Measurements from ENCODE around the gene GLIPR2.

GLIPR2 gene

DNA sequence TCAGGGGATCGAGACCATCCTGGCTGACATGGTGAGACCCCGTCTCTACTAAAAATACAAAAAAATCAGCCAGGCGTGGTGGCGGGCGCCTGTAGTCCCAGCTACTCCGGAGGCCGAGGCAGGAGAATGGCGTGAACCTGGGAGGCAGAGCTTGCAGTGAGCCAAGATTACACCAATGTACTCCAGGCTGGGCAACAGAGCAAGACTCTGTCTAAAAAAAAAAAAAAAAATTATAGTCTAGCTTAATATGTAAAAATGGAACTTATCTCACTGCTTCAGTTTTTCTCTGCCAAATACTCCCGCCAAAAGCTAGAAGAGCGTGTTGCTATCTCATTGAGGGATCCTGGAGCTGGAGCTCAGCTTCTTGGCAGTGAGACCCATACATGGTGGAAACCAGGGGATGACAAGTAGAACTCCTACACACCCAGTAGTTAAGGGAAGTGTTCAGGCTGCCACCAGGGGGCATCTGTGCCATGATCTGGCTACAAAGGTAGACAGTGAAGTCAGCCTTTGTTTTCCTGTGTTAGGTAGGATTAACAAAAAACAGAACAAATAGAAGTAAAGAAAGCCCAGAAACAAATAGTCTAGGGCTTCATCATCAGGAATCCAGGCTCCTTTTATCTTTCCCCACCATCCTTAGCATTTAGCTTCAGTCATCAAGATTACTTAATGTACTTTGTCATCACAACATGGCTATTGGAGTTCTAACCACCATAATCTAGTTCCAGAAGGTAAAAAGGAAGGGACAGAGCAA is 33.6 kb upstream of the GLIPR2 start:
- Histone ChIP-seq H3K4me3 (ENCODE audit: low read length) (no peak overlapping the region), H3K9me3 (ENCODE audit: control insufficient read depth, low read length) (no peaks in the 10 kb centered on the region), H3K9ac (ENCODE audit: low read length) (peak overlapping the region; percentile 30), H3K36me3 (ENCODE audit: control insufficient read depth, insufficient read depth, low read length, severe bottlenecking) (peaks cover 14% of the 10 kb centered on the region), H3K4me1 (ENCODE audit: control insufficient read depth, insufficient read depth, low read length) (peaks cover 37% of the 10 kb centered on the region), H3K27me3 (replicated peaks; ENCODE audit: control insufficient read depth, insufficient read depth, low read length) (no peaks in the 10 kb centered on the region)
- peak; percentile 69 for DNase-seq (ENCODE audit: low read depth)

DNA sequence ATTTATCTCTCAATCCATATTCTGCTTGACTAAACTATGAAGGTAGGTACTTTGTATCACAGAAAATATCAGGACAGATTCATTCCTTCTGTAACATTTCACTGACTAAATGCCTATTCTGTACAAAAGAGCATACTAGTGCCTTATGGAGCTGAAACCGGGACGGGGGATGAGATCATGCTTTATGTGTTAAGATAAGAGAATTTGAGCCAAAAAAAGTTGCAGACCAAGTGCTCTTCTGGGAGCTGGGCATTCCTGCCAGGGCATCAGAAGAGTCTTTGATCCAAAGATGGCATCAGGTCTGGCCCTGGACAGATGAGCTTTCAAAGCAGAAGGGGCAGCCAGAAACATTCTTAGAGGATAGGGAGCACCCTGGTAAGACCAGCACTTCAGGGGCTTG is 27.5 kb upstream of the GLIPR2 start:
- Histone ChIP-seq H3K36me3 (ENCODE audit: control insufficient read depth, insufficient read depth, low read length, severe bottlenecking) (peaks cover 67% of the 10 kb centered on the region), H3K27me3 (replicated peaks; ENCODE audit: control insufficient read depth, insufficient read depth, low read length) (no peaks in the 10 kb centered on the region), H3K4me3 (ENCODE audit: low read length) (no peak overlapping the region), H3K9me3 (ENCODE audit: control insufficient read depth, low read length) (no peaks in the 10 kb centered on the region), H3K9ac (ENCODE audit: low read length) (peak overlapping the region; percentile 39), H3K4me1 (ENCODE audit: control insufficient read depth, insufficient read depth, low read length) (peaks cover 13% of the 10 kb centered on the region)
- no peak for DNase-seq (ENCODE audit: low read depth)

DNA sequence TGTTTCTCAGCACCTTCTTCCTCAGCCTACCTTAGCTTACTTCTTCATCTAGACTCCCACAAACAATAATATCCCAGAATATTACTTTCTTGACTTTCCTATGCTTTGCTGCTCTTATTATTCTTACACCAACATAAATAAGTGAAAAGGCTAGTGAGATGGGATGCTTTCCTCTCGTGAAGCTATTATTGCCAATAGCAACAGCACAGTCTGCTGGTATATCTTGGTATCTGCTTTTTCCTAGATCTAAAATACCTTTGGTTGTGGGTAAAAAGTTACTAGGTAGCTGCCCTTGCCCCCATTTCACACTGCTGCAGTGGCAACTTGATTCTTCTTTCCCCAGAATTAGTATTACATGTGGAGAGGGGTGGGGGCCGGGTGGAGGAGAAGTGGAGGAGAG is 26.1 kb upstream of the GLIPR2 start:
- Histone ChIP-seq H3K27me3 (replicated peaks; ENCODE audit: control insufficient read depth, insufficient read depth, low read length) (no peaks in the 10 kb centered on the region), H3K36me3 (ENCODE audit: control insufficient read depth, insufficient read depth, low read length, severe bottlenecking) (peaks cover 65% of the 10 kb centered on the region), H3K9me3 (ENCODE audit: control insufficient read depth, low read length) (no peaks in the 10 kb centered on the region), H3K4me3 (ENCODE audit: low read length) (no peak overlapping the region), H3K4me1 (ENCODE audit: control insufficient read depth, insufficient read depth, low read length) (peaks cover 10% of the 10 kb centered on the region), H3K9ac (ENCODE audit: low read length) (no peak overlapping the region)
- no peak for DNase-seq (ENCODE audit: low read depth)

DNA sequence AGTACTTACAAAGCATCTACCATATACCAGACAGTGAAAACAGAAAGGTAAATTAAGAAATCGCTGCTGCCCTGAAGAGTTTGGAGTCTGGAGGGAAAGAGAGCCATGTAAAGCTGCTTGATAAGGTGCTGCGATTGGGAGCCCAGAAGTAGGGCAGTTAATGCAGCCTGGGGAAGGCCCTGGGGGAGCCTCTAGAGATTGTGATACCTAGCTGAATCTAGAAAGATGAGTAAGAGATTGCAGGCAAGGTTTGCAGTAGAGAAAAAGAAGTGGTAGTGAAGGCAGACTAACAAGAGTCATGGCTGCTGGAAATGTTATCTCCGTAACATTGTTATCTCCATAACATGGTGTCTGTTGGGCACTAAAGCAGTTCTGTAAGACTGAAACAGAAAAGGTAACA is 24.0 kb upstream of the GLIPR2 start:
- Histone ChIP-seq H3K4me3 (ENCODE audit: low read length) (no peak overlapping the region), H3K9ac (ENCODE audit: low read length) (no peak overlapping the region), H3K27me3 (replicated peaks; ENCODE audit: control insufficient read depth, insufficient read depth, low read length) (no peaks in the 10 kb centered on the region), H3K36me3 (ENCODE audit: control insufficient read depth, insufficient read depth, low read length, severe bottlenecking) (peaks cover 70% of the 10 kb centered on the region), H3K9me3 (ENCODE audit: control insufficient read depth, low read length) (no peaks in the 10 kb centered on the region), H3K4me1 (ENCODE audit: control insufficient read depth, insufficient read depth, low read length) (peaks cover 10% of the 10 kb centered on the region)
- DNase-seq (ENCODE audit: low read depth): no peak

DNA sequence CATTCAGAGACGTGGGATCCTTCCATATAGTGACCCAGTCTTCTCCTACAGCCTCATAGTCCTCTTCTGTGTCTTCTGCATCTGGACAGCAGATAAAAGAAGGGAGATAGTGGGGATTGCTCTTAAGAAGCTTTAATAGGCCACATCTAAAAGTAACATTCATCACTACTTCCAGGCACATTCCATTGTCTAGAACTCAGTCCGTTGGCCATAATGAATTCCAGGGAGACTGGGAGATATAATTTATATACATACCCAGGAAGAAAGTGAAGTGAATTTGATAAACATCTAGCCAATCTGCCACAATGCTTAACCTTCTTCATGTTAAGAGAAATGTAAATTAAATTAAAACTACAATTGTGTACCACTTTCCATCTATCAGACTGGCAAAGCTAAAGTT is 22.5 kb upstream of the GLIPR2 start:
- Histone ChIP-seq H3K27me3 (replicated peaks; ENCODE audit: control insufficient read depth, insufficient read depth, low read length) (no peaks in the 10 kb centered on the region), H3K9ac (ENCODE audit: low read length) (no peak overlapping the region), H3K36me3 (ENCODE audit: control insufficient read depth, insufficient read depth, low read length, severe bottlenecking) (peaks cover 68% of the 10 kb centered on the region), H3K4me3 (ENCODE audit: low read length) (no peak overlapping the region), H3K4me1 (ENCODE audit: control insufficient read depth, insufficient read depth, low read length) (peaks cover 3% of the 10 kb centered on the region), H3K9me3 (ENCODE audit: control insufficient read depth, low read length) (no peaks in the 10 kb centered on the region)
- no peak for DNase-seq (ENCODE audit: low read depth)

DNA sequence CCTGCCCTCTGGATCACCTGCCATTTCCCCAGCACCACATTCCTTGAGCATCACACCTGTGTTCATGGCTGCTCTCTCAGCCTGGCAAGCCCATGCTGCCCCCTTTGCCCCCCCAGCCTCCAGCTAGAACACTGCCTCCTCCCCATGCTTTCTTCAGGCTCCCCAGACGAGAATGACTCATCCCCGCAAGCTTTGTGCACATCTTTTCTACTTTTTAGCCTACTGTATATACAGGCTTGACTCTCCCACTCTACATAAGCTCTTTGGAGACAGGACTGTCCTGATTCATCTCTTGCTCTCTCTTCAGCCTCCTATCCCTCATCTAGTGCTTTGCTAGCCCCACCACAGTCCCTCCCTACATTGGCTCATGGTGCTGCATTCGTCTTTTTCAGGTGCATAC is 19.9 kb upstream of the GLIPR2 start:
- Histone ChIP-seq H3K27me3 (replicated peaks; ENCODE audit: control insufficient read depth, insufficient read depth, low read length) (no peaks in the 10 kb centered on the region), H3K9ac (ENCODE audit: low read length) (no peak overlapping the region), H3K36me3 (ENCODE audit: control insufficient read depth, insufficient read depth, low read length, severe bottlenecking) (peaks cover 73% of the 10 kb centered on the region), H3K4me3 (ENCODE audit: low read length) (no peak overlapping the region), H3K4me1 (ENCODE audit: control insufficient read depth, insufficient read depth, low read length) (no peaks in the 10 kb centered on the region), H3K9me3 (ENCODE audit: control insufficient read depth, low read length) (no peaks in the 10 kb centered on the region)
- no peak for DNase-seq (ENCODE audit: low read depth)

DNA sequence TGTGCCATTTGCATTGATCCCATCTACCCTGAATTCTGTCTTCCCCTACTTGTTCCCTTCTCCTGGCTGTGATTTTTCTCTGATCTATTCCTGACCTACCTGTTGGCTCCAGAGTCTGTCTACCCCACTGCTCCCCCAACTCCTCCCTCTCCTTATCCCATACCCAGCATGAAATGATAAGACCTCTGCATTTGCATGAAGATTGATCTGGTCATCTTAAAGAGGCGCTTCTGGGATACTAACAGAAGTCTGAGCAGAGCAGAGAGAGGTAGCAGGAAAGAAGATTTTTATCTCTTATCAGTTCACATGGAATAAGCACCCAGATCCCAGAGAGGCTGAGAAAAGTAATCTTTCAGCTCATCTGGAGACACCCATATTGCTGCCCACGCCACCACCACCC is 18.3 kb upstream of the GLIPR2 start:
- peaks cover 74% of the 10 kb centered on the region for H3K36me3 ChIP-seq (ENCODE audit: control insufficient read depth, insufficient read depth, low read length, severe bottlenecking)
- DNase-seq (ENCODE audit: low read depth): no peak
- no peaks in the 10 kb centered on the region for H3K9me3 ChIP-seq (ENCODE audit: control insufficient read depth, low read length)
- H3K27me3 ChIP-seq (replicated peaks; ENCODE audit: control insufficient read depth, insufficient read depth, low read length): no peaks in the 10 kb centered on the region
- no peak overlapping the region for H3K4me3 ChIP-seq (ENCODE audit: low read length)
- H3K9ac ChIP-seq (ENCODE audit: low read length): no peak overlapping the region
- H3K4me1 ChIP-seq (ENCODE audit: control insufficient read depth, insufficient read depth, low read length): no peaks in the 10 kb centered on the region

DNA sequence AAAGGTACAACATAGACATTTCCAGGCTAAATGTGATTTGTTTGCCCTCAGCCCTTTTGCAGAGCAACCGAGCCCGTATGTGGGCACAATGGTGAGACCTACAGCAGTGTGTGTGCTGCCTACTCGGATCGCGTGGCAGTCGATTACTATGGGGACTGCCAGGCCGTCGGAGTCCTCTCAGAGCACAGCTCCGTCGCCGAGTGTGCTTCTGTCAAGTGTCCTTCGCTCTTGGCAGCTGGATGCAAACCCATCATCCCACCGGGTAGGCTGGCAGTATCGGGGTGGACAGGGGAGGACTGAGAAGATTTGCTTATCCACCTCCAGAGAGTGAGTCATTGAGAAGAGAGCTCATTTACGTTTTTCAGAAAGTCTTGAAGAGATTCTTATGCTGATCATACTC is 17.8 kb upstream of the GLIPR2 start:
- Histone ChIP-seq H3K4me3 (ENCODE audit: low read length) (no peak overlapping the region), H3K9ac (ENCODE audit: low read length) (no peak overlapping the region), H3K27me3 (replicated peaks; ENCODE audit: control insufficient read depth, insufficient read depth, low read length) (no peaks in the 10 kb centered on the region), H3K36me3 (ENCODE audit: control insufficient read depth, insufficient read depth, low read length, severe bottlenecking) (peaks cover 74% of the 10 kb centered on the region), H3K4me1 (ENCODE audit: control insufficient read depth, insufficient read depth, low read length) (no peaks in the 10 kb centered on the region), H3K9me3 (ENCODE audit: control insufficient read depth, low read length) (no peaks in the 10 kb centered on the region)
- no peak for DNase-seq (ENCODE audit: low read depth)

DNA sequence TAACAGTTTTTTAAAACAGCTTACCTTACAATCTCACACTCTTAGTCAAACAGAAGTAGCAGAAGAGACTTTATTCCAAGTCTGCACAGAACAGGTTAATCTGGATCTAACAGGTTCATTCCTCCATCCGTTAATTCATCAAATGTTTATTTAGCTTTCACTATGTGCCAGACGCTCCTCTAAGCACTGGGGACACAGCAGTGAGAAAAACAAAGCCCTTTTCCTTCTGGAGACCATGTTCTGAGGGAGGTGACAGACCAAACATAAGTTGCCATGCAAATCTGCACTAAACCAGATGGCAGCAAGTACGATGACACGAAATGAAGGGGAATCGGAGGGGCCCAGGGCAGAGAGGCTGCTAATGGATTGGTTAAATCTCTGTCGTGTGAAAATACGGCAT is 17.1 kb upstream of the GLIPR2 start:
- H3K27me3 ChIP-seq (replicated peaks; ENCODE audit: control insufficient read depth, insufficient read depth, low read length): no peaks in the 10 kb centered on the region
- no peak overlapping the region for H3K4me3 ChIP-seq (ENCODE audit: low read length)
- H3K36me3 ChIP-seq (ENCODE audit: control insufficient read depth, insufficient read depth, low read length, severe bottlenecking): peaks cover 71% of the 10 kb centered on the region
- H3K4me1 ChIP-seq (ENCODE audit: control insufficient read depth, insufficient read depth, low read length): no peaks in the 10 kb centered on the region
- H3K9me3 ChIP-seq (ENCODE audit: control insufficient read depth, low read length): no peaks in the 10 kb centered on the region
- no peak overlapping the region for H3K9ac ChIP-seq (ENCODE audit: low read length)
- DNase-seq (ENCODE audit: low read depth): no peak

DNA sequence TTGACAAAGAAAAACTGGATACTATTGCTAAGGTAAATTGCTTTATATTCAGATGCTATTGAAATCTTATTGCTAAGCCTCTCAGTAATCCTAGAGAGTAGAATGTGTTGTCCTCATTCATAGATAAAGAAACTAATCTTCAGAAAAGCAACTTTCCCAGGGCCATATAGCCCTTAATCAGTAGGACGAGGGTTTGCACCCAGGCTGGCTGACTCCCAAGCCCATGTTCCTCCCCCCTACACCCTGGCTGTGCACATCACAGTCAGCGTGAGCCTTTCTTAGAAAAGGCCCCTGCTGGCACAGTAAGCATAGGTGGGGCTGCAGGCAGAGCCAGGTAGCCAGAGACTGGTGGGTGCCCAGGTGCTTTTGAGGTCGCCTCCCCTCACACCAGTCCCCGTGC is 15.8 kb upstream of the GLIPR2 start:
- Histone ChIP-seq H3K9ac (ENCODE audit: low read length) (no peak overlapping the region), H3K27me3 (replicated peaks; ENCODE audit: control insufficient read depth, insufficient read depth, low read length) (no peaks in the 10 kb centered on the region), H3K9me3 (ENCODE audit: control insufficient read depth, low read length) (no peaks in the 10 kb centered on the region), H3K36me3 (ENCODE audit: control insufficient read depth, insufficient read depth, low read length, severe bottlenecking) (peaks cover 78% of the 10 kb centered on the region), H3K4me3 (ENCODE audit: low read length) (no peak overlapping the region), H3K4me1 (ENCODE audit: control insufficient read depth, insufficient read depth, low read length) (no peaks in the 10 kb centered on the region)
- no peak for DNase-seq (ENCODE audit: low read depth)

DNA sequence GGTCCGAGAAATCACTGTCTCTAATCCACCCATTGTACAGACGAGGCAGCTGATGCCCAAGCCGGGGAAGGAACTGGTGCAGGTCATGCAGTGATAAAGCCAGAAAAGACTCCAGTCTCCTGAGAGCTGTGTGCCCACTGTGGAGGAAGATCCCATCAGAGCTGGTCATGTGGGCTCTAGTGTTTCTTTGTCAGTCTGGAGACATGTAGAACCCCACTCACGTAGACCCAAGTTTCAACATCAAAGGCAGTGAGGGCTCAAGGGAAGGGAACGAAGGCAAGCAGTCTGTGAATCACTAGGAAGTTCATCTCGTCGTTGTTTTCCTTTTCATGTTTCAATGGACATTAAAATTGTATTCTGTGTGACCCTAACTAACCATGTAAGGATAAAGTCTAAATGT is 14.6 kb upstream of the GLIPR2 start:
- Histone ChIP-seq H3K27me3 (replicated peaks; ENCODE audit: control insufficient read depth, insufficient read depth, low read length) (no peaks in the 10 kb centered on the region), H3K9ac (ENCODE audit: low read length) (no peak overlapping the region), H3K4me1 (ENCODE audit: control insufficient read depth, insufficient read depth, low read length) (no peaks in the 10 kb centered on the region), H3K9me3 (ENCODE audit: control insufficient read depth, low read length) (no peaks in the 10 kb centered on the region), H3K36me3 (ENCODE audit: control insufficient read depth, insufficient read depth, low read length, severe bottlenecking) (peaks cover 74% of the 10 kb centered on the region), H3K4me3 (ENCODE audit: low read length) (no peak overlapping the region)
- DNase-seq (ENCODE audit: low read depth): no peak

DNA sequence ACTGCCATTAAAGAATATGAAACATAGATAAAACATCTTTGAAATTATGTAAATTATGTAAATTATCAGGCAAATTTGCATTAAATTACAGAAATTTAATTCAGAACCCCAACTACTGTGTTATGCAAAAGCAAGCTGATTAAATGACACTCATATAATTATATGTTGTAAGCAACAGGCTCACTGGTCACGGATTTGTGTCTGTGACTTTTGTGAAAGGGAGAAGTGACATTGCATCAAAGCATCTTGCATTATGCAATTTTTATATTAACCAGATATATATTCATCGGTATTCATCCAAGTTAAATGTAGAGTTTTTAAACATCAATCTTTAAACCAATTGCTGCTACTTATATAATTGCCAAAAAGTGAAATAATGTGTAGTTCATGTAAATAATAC is 13.0 kb upstream of the GLIPR2 start:
- peaks cover 61% of the 10 kb centered on the region for H3K36me3 ChIP-seq (ENCODE audit: control insufficient read depth, insufficient read depth, low read length, severe bottlenecking)
- H3K4me3 ChIP-seq (ENCODE audit: low read length): no peak overlapping the region
- no peak for DNase-seq (ENCODE audit: low read depth)
- no peak overlapping the region for H3K9ac ChIP-seq (ENCODE audit: low read length)
- H3K27me3 ChIP-seq (replicated peaks; ENCODE audit: control insufficient read depth, insufficient read depth, low read length): no peaks in the 10 kb centered on the region
- H3K4me1 ChIP-seq (ENCODE audit: control insufficient read depth, insufficient read depth, low read length): peaks cover 11% of the 10 kb centered on the region
- H3K9me3 ChIP-seq (ENCODE audit: control insufficient read depth, low read length): no peaks in the 10 kb centered on the region
